ENCODE results near the gene CSRP3.

The CSRP3 gene

GRCh38 chr11:19225123-19225522 is 23.3 kb upstream of the CSRP3 start:
- DNase-seq: no peak

- no peak for DNase-seq
Measured at GRCh38 chr11:19220903-19221724, 19.3 kb upstream of the CSRP3 start.

- peak; percentile 28 for DNase-seq
Measured at GRCh38 chr11:19218786-19219460, 17.1 kb upstream of the CSRP3 start.

- no peak for DNase-seq
Measured at GRCh38 chr11:19218216-19218615, 16.4 kb upstream of the CSRP3 start.

- no peak for DNase-seq
Measured at GRCh38 chr11:19216709-19217374, 15.1 kb upstream of the CSRP3 start.

GRCh38 chr11:19216021-19216420 is 14.2 kb upstream of the CSRP3 start:
- DNase-seq: no peak

- no peak for DNase-seq
Measured at GRCh38 chr11:19209617-19210370, 8.0 kb upstream of the CSRP3 start.

GRCh38 chr11:19208959-19209546 is 7.3 kb upstream of the CSRP3 start:
- DNase-seq: no peak

GRCh38 chr11:19208181-19208580 is 6.4 kb upstream of the CSRP3 start:
- DNase-seq: no peak

GRCh38 chr11:19204836-19205235 is 3.1 kb upstream of the CSRP3 start:
- DNase-seq: no peak

- no peak for DNase-seq
Measured at GRCh38 chr11:19200410-19201201, 1.2 kb downstream of the CSRP3 start.

GRCh38 chr11:19199771-19200170 is 2.0 kb downstream of the CSRP3 start:
- DNase-seq: no peak

- no peak for DNase-seq
Measured at GRCh38 chr11:19199048-19199447, 2.7 kb downstream of the CSRP3 start.

- DNase-seq: no peak
Measured at GRCh38 chr11:19196432-19196831, 5.4 kb downstream of the CSRP3 start.

GRCh38 chr11:19194620-19195308 is 7.0 kb downstream of the CSRP3 start:
- no peak for DNase-seq

GRCh38 chr11:19193916-19194315 is 7.9 kb downstream of the CSRP3 start:
- DNase-seq: no peak

GRCh38 chr11:19191530-19192169 is 10.1 kb downstream of the CSRP3 start:
- no peak for DNase-seq

- DNase-seq: no peak
Measured at GRCh38 chr11:19187833-19188258, 13.9 kb downstream of the CSRP3 start.

GRCh38 chr11:19187114-19187832 is 14.5 kb downstream of the CSRP3 start:
- no peak for DNase-seq

GRCh38 chr11:19185516-19186052 is 16.2 kb downstream of the CSRP3 start:
- DNase-seq: no peak
